Choroid plexus epithelial cell (primary cell): ENCODE data around the gene NYNRIN.

Source experiments
- DNase-seq: peaks from one replicate; pipeline ENCODE4 v3.0.0-alpha.2; 2010; ENCODE audit warnings: low read depth
- H3K4me3 ChIP-seq: 2 replicates; pipeline ENCODE4 v1.5.1; 2011; ENCODE audit warnings: low read depth, mild to moderate bottlenecking, control low read depth, low read length, moderate library complexity
- CTCF ChIP-seq: conservative IDR thresholded peaks from 2 replicates; pipeline ENCODE4 v1.5.1; 2011; ENCODE audit warnings: low read depth, mild to moderate bottlenecking, control low read depth, inconsistent platforms, low read length, moderate library complexity

NYNRIN gene

DNA sequence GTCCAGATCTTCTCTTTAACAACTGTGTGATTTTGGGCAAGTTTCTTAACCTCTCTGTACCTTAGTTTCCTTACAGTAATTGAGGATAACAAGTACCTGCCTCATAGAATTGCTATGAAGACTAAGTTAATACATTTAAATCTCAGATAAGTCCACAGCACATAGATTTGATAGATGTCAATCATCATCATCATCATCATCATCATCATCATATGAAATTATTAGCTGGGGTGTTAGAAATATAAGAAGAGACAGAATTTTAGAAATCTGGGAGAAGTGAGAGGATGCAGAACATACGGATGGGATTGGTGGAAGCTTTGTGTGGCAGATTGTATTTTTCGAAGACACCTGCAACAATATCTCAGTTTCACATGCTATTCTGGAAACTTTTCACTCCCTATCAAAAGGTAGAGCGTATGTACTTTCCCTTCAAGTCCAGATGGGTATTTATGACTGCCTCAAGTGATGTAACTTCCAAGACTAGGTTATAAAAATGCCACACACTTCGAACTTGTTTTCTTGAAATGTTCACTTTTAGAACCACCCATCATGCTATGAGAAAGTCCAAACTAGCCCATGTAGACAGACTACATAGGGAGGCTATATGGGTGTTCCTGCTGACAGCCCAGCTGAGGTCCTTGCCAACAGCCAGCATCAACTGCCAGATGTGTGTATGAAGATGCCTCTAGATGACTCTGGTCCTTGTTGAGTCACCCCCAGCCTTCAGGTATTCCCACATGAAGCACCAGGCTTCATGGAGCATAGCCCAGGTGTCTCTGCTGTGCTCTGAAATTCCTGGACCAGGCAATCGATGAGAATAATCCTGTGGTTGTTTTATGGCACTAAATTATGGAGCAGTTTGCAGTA lies 64.4 kb downstream of the NYNRIN start:
- no peak for DNase-seq
- no peak overlapping the region for H3K4me3 ChIP-seq
- TF ChIP-seq CTCF = no peak

GRCh38 chr14:24463884-24464785 lies 65.3 kb downstream of the NYNRIN start:
- no peak for DNase-seq
- H3K4me3 ChIP-seq = no peak overlapping the region
- TF ChIP-seq CTCF = no peak

- H3K4me3 ChIP-seq = no peak overlapping the region
- TF ChIP-seq CTCF = no peak
- DNase-seq = no peak
Measured at GRCh38 chr14:24465368-24465767, 66.6 kb downstream of the NYNRIN start.

DNA sequence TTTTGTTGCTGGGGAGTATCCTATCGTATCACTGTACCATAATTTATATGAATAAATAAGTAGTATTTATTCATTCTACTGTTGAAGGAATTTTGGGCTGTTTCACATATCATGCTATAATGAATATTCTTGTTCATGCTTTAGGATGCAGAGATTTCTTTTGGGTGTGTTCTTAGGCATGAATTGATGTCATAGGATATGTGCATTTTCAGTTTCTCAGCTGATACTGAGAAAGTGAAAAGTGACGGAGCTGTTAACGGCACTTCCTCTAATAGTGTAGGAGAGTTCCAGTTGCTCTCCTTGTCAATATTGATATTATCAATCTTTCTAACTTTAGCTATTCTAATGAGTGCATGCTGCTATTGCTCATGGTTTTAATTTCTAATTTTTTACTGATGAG lies 67.0 kb downstream of the NYNRIN start:
- H3K4me3 ChIP-seq = no peak overlapping the region
- TF ChIP-seq CTCF = no peak
- no peak for DNase-seq
